ENCODE measurements around the gene TRPM3. TPM values are rescaled to one million over a fixed set of nuclear protein-coding genes. Genes with fewer than 3 reads are reported as not detected.

TRPM3 gene
- total RNA-seq, 4 donors from 2014 or later = 0.11 to 1.3 (median 0.21) TPM

DNA sequence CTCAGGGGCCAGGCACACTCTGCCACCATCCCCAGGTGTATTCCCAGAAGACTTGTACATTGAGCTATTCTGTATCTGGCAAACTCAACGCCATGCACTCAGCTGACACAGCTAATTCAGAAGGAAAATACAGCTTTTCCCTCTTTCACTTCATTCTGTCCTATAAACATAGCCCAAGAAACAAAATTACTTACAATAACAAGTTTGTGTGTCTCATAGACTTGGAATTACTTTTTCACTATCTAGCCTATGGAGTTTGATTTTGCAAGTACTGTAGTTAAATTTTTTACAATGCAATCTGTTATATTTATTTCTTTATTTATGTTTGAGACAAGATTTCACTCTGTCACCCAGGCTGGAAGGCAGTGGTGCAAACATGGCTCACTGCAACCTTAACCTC, 581.9 kb downstream of the TRPM3 start:
- H3K27me3 ChIP-seq = no peaks in the 10 kb centered on the region
- DNase-seq (ENCODE audit: low spot score in 2 of 2) = no peak
- no peaks in the 10 kb centered on the region for H3K9me3 ChIP-seq
- H3K4me3 ChIP-seq = no peak overlapping the region
- no peak overlapping the region for H3K27ac ChIP-seq
- H3K36me3 ChIP-seq = no peaks in the 10 kb centered on the region
- WGBS = 69% methylated on average over 1 of the region's 1 CpG
- TF ChIP-seq EP300 (IDR thresholded peaks at IDR 0.05) (no peak), POLR2A (IDR thresholded peaks at IDR 0.05) (no peak), CTCF (IDR thresholded peaks at IDR 0.05) (no peak), POLR2AphosphoS5 (IDR thresholded peaks at IDR 0.05) (no peak)
- H3K4me1 ChIP-seq = no peaks in the 10 kb centered on the region

DNA sequence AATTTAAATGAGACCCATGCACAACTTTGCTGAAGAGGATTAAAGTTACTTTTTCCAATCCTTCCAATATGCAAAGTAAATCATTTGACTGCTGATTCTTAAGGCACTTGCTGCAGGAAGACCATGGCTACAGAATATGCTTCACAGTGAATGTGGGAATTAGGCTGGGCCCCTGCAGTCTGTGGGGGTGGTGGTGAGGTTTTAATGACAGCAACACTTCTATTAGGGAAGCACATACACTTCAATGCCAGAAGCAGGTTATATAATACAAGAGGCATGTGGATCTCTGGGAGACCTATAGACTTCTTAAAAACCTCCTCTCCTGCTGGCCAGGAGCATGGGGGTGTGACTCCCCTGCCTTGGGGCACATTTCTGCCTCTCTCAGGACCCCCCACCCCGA, 582.4 kb downstream of the TRPM3 start:
- TF ChIP-seq CTCF (IDR thresholded peaks at IDR 0.05) (no peak), POLR2AphosphoS5 (IDR thresholded peaks at IDR 0.05) (no peak), EP300 (IDR thresholded peaks at IDR 0.05) (no peak), POLR2A (IDR thresholded peaks at IDR 0.05) (no peak)
- H3K9me3 ChIP-seq = no peaks in the 10 kb centered on the region
- no peak overlapping the region for H3K4me3 ChIP-seq
- H3K36me3 ChIP-seq = no peaks in the 10 kb centered on the region
- no peaks in the 10 kb centered on the region for H3K27me3 ChIP-seq
- DNase-seq (ENCODE audit: low spot score in 2 of 2) = no peak
- H3K4me1 ChIP-seq = no peaks in the 10 kb centered on the region
- no peak overlapping the region for H3K27ac ChIP-seq
- WGBS = 68% methylated on average over 1 of the region's 1 CpG

GRCh38 chr9:70537084-70537483, 584.3 kb downstream of the TRPM3 start:
- H3K27ac ChIP-seq = no peak overlapping the region
- H3K9me3 ChIP-seq = no peaks in the 10 kb centered on the region
- no peaks in the 10 kb centered on the region for H3K4me1 ChIP-seq
- no peak for TF ChIP-seq CTCF (IDR thresholded peaks at IDR 0.05)
- WGBS = 96% methylated on average over 21 of the region's 21 CpGs
- H3K4me3 ChIP-seq = no peak overlapping the region
- no peaks in the 10 kb centered on the region for H3K36me3 ChIP-seq
- no peak for DNase-seq (ENCODE audit: low spot score in 2 of 2)
- no peaks in the 10 kb centered on the region for H3K27me3 ChIP-seq

- WGBS = 79% methylated on average over 15 of the region's 16 CpGs
- DNase-seq (ENCODE audit: low spot score in 2 of 2) = no peak
- Histone ChIP-seq H3K4me3 (no peak overlapping the region), H3K27ac (no peak overlapping the region), H3K9me3 (no peaks in the 10 kb centered on the region), H3K36me3 (no peaks in the 10 kb centered on the region), H3K4me1 (no peaks in the 10 kb centered on the region), H3K27me3 (no peaks in the 10 kb centered on the region)
- TF ChIP-seq POLR2A (IDR thresholded peaks at IDR 0.05) (no peak), POLR2AphosphoS5 (IDR thresholded peaks at IDR 0.05) (no peak), CTCF (IDR thresholded peaks at IDR 0.05) (no peak), EP300 (IDR thresholded peaks at IDR 0.05) (no peak)
Measured at GRCh38 chr9:70535546-70536323, 585.7 kb downstream of the TRPM3 start.

DNA sequence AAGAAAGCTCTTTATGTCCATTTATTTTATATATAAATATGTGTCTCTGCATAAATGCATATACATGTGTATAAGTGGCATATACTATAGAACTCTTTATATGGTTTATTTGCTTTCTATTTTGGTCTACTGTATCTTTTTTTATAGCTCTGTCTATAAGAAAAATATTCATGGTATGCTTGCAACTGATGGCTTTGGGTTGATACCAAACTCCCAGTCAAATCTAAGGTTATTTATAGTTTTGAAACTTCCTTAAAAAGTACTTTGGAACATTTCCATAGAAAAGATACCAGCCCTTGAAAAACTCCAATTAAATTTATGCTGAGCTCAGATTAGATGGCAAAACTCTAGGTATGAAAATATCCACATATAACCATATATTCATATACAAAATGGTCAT, 587.0 kb downstream of the TRPM3 start:
- DNase-seq (ENCODE audit: low spot score in 2 of 2) = no peak
- Histone ChIP-seq H3K4me3 (no peak overlapping the region), H3K36me3 (no peaks in the 10 kb centered on the region), H3K4me1 (no peaks in the 10 kb centered on the region), H3K27me3 (no peaks in the 10 kb centered on the region), H3K27ac (no peak overlapping the region), H3K9me3 (no peaks in the 10 kb centered on the region)
- TF ChIP-seq CTCF (IDR thresholded peaks at IDR 0.05) (no peak), EP300 (IDR thresholded peaks at IDR 0.05) (no peak), POLR2A (IDR thresholded peaks at IDR 0.05) (no peak), POLR2AphosphoS5 (IDR thresholded peaks at IDR 0.05) (no peak)
